Transverse colon (tissue), 4 donors: Measurements from ENCODE around the gene PACRG. TPM values are rescaled to one million over a fixed set of nuclear protein-coding genes. Genes with fewer than 3 reads are reported as not detected.

Experiments used
- DNase-seq: peaks from one replicate; pipeline ENCODE4 v3.0.0-alpha.2; 2019
- H3K27ac ChIP-seq, 4 donors: fragments of 200-600 bp; sonication (generic); 2 replicates each; pipeline ENCODE4 v1.5.1; 2016 to 2018; ENCODE audit warnings: inconsistent platforms in 4 of 4
- H3K27me3 ChIP-seq: fragments of 200-600 bp; sonication (generic); 2 replicates; pipeline ENCODE4 v1.5.1; 2017; ENCODE audit warnings: inconsistent platforms
- H3K36me3 ChIP-seq, 4 donors: fragments of 200-600 bp; sonication (generic); 2 replicates each; pipeline ENCODE4 v1.5.1; 2017 to 2019; ENCODE audit warnings: inconsistent platforms in 4 of 4
- H3K4me1 ChIP-seq, 4 donors: fragments of 200-600 bp; sonication (generic); 2 replicates each; pipeline ENCODE4 v1.5.1; 2017 to 2020; ENCODE audit warnings: inconsistent platforms in 4 of 4
- H3K4me3 ChIP-seq, 4 donors: fragments of 200-600 bp; sonication (generic); 1 replicate in 1 of 4; 2 replicates in 3 of 4; pipeline versions ENCODE4 v1.5.1 to v1.6.1; 2017 to 2019; ENCODE audit warnings: inconsistent platforms in 4 of 4
- H3K9me3 ChIP-seq, 2 donors: fragments of 200-600 bp; sonication (generic); 2 replicates each; pipeline ENCODE4 v1.5.1; 2017 to 2019; ENCODE audit warnings: inconsistent platforms in 2 of 2
- EP300 ChIP-seq: sonication (generic); formaldehyde crosslinking; IDR thresholded peaks from one replicate; pipeline ENCODE4 v1.6.1; 2017; ENCODE audit warnings: antibody characterized with exemption, low read depth
- POLR2A ChIP-seq: fragments of 450-650 bp; IDR thresholded peaks from one replicate; pipeline ENCODE4 v1.6.1; 2016; ENCODE audit warnings: antibody characterized with exemption, mild to moderate bottlenecking, moderate library complexity
- POLR2AphosphoS5 ChIP-seq, 3 donors: sonication (generic); formaldehyde crosslinking; IDR thresholded peaks; one replicate each; pipeline ENCODE4 v1.6.1; 2016; ENCODE audit warnings: antibody characterized with exemption in 3 of 3
- WGBS, 2 donors: methylation state at CpG; one replicate each; pipeline ENCODE4 v1.1.5; 2018; ENCODE audit warnings: low coverage in 1 of 2; 5-methylcytosine and 5-hydroxymethylcytosine counted together
- in situ Hi-C, 4 donors: fragments of 200-750 bp; cut with MboI; loops; one replicate each; pipeline versions ENCODE4 v1.15.0 to v1.15.1; 2017; ENCODE audit warnings: low sequenced_read_pairs in 3 of 4, low pct_ligation_motif_present in 1 of 4, low pct_unique_long_range_greater_than_20kb in 1 of 4
- intact Hi-C: fragments of 100-400 bp; cut with DNase I; formaldehyde crosslinking; loops from one replicate; pipeline ENCODE4 v1.15.1; 2023; ENCODE audit warnings: low total_unique reads
- total RNA-seq, 4 donors: library from RNA; depleted of rRNA; stranded (reverse); fragments of >200 nt; gene quantifications; one replicate each; pipeline ENCODE4 v1.1.0, GENCODE V29; 2016
- TF ChIP-seq, protein P1 (sequence below), 5 experiments: fragments of 200-600 bp in 3 of 5; fragments of 450-650 bp in 2 of 5; sonication (generic) in 3 of 5; IDR thresholded peaks; 1 replicate in 2 of 5; 2 replicates in 3 of 5; pipeline ENCODE4 v1.5.1; 2016 to 2017; ENCODE audit warnings: antibody characterized with exemption in 5 of 5, inconsistent platforms in 3 of 5, mild to moderate bottlenecking in 2 of 5, moderate library complexity in 1 of 5

Gene PACRG
- total RNA-seq, 4 donors from 2014 or later, result 1.2 to 13.8 (median 1.4) TPM; not detected in 1

DNA sequence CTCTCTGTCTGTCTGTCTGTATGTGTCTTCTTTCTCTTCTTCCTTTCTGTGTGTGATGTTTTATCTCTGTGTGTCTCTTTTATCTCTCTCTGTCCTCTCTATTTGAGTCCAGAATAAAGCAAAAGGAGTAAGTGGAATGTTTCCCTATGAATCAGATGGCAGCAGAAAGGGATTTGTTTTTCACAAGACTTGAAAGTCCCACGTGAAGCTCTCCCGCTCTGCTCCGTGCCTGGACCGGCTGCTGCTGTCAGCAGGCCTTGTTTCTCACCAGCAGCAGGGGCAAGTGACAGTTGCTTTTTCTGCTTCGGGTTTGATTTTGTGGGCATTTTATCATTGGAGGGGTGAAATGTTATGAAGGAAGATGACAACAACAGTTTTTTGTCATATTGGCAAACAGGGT, 212.7 kb downstream of the PACRG start:
- no peak for DNase-seq
- peaks cover 0 to 5% (median 0%) of the 10 kb centered on the region in 4 donors for H3K4me1 ChIP-seq
- in situ Hi-C loops (no loop called here), intact Hi-C loops (no loop called here)
- H3K9me3 ChIP-seq, result peaks cover 7 to 12% of the 10 kb centered on the region in 2 donors
- H3K27ac ChIP-seq, result no peak overlapping the region
- 73 to 82% methylated on average over 5 of the region's 5 CpGs for WGBS, 2 donors
- no peak overlapping the region for H3K4me3 ChIP-seq
- no peaks in the 10 kb centered on the region for H3K36me3 ChIP-seq
- no peaks in the 10 kb centered on the region for H3K27me3 ChIP-seq
- TF ChIP-seq POLR2AphosphoS5 (IDR thresholded peaks at IDR 0.05), result no peak
- no peak for TF ChIP-seq EP300

DNA sequence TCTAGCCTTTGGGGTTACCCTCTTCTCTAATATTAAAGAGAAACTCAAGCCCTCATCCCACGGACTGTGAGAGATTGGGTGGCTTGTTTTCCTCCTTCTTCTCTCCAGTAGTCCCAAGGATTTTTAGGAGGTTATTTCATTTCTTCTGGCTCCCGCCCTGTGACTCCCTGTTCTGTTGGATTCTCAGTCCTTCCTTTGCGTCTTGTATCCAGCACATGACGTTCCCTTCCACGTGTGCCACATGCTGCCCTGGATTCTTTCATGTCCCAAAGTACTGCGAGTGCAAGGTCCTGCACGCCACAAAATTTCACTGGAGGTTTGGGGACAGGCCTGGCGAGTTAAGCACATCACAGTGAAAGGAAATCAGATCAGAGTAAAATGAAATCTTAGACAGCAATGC, 213.4 kb downstream of the PACRG start:
- intact Hi-C loops (no loop called here), in situ Hi-C loops (no loop called here)
- H3K27ac ChIP-seq, result no peak overlapping the region
- peaks cover 7% of the 10 kb centered on the region in 2 donors for H3K9me3 ChIP-seq
- peaks cover 0 to 5% (median 0%) of the 10 kb centered on the region in 4 donors for H3K4me1 ChIP-seq
- DNase-seq, result no peak
- H3K27me3 ChIP-seq, result no peaks in the 10 kb centered on the region
- WGBS, 2 donors, result 67 to 81% methylated on average over 3 to 8 of the region's 8 CpGs
- H3K4me3 ChIP-seq, result no peak overlapping the region
- TF ChIP-seq EP300, result no peak
- TF ChIP-seq POLR2AphosphoS5 (IDR thresholded peaks at IDR 0.05), result no peak
- TF ChIP-seq, protein P1, sequence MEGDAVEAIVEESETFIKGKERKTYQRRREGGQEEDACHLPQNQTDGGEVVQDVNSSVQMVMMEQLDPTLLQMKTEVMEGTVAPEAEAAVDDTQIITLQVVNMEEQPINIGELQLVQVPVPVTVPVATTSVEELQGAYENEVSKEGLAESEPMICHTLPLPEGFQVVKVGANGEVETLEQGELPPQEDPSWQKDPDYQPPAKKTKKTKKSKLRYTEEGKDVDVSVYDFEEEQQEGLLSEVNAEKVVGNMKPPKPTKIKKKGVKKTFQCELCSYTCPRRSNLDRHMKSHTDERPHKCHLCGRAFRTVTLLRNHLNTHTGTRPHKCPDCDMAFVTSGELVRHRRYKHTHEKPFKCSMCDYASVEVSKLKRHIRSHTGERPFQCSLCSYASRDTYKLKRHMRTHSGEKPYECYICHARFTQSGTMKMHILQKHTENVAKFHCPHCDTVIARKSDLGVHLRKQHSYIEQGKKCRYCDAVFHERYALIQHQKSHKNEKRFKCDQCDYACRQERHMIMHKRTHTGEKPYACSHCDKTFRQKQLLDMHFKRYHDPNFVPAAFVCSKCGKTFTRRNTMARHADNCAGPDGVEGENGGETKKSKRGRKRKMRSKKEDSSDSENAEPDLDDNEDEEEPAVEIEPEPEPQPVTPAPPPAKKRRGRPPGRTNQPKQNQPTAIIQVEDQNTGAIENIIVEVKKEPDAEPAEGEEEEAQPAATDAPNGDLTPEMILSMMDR (IDR thresholded peaks at IDR 0.05), result no peak
- no peak for TF ChIP-seq POLR2A
- H3K36me3 ChIP-seq, result no peaks in the 10 kb centered on the region

DNA sequence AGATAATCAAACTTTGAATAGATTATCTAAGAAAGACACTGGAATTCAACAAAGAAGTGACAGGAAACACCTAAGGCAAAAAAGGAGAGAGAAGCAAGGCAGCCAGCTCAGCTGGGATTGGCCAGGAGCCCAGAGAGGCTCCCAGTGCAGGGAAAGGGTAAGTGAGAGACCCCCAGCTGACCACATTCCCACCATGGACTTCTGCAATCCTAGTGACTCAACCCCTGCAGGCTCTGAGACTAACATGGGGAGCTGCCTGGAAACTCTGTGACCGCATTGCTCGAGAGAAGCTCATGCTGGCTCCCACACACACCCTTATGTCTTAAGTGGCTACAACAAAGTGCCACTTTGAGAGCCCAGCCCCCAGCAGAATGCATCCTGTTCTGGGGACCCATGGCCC, 215.1 kb downstream of the PACRG start:
- 75% methylated on average over 2 of the region's 2 CpGs; no CpG with 5 or more reads in 1 of the 2 donors for WGBS, 2 donors
- intact Hi-C loops, result no loop called here
- in situ Hi-C loops, result no loop called here
- peaks cover 0 to 5% (median 0%) of the 10 kb centered on the region in 4 donors for H3K4me1 ChIP-seq
- no peak for DNase-seq
- TF ChIP-seq, protein P1 (IDR thresholded peaks at IDR 0.05), result no peak
- TF ChIP-seq POLR2AphosphoS5 (IDR thresholded peaks at IDR 0.05), result no peak
- TF ChIP-seq EP300, result no peak
- no peak for TF ChIP-seq POLR2A
- H3K27ac ChIP-seq, result no peak overlapping the region
- no peak overlapping the region for H3K4me3 ChIP-seq
- no peaks in the 10 kb centered on the region for H3K36me3 ChIP-seq
- no peaks in the 10 kb centered on the region for H3K27me3 ChIP-seq
- peaks cover 7% of the 10 kb centered on the region in 2 donors for H3K9me3 ChIP-seq

DNA sequence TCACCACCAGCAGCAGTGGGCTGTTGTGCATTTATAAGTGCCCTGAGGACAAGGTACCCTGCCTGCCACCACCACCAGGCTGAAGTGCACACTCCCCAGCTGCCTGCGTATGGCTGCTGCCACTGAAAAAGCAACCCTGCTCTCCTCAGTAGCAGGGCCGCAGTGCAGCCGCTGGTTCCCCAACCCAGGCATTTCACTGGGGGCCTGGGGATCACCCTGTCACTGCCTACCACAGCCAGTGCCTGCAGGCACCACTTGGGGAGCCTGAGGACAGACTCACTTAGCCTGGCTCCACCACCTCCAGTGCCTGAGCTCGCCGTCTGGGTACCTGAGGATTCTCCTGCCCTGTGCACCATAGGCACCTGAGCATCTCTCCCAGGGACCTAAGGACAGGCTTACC, 215.6 kb downstream of the PACRG start:
- in situ Hi-C loops (no loop called here), intact Hi-C loops (no loop called here)
- peaks cover 7% of the 10 kb centered on the region in 2 donors for H3K9me3 ChIP-seq
- peaks cover 0 to 5% (median 0%) of the 10 kb centered on the region in 4 donors for H3K4me1 ChIP-seq
- 83% methylated on average over 5 of the region's 5 CpGs; no CpG with 5 or more reads in 1 of the 2 donors for WGBS, 2 donors
- no peak overlapping the region for H3K27ac ChIP-seq
- no peak for DNase-seq
- no peaks in the 10 kb centered on the region for H3K36me3 ChIP-seq
- no peak overlapping the region for H3K4me3 ChIP-seq
- TF ChIP-seq EP300, result no peak
- no peaks in the 10 kb centered on the region for H3K27me3 ChIP-seq

DNA sequence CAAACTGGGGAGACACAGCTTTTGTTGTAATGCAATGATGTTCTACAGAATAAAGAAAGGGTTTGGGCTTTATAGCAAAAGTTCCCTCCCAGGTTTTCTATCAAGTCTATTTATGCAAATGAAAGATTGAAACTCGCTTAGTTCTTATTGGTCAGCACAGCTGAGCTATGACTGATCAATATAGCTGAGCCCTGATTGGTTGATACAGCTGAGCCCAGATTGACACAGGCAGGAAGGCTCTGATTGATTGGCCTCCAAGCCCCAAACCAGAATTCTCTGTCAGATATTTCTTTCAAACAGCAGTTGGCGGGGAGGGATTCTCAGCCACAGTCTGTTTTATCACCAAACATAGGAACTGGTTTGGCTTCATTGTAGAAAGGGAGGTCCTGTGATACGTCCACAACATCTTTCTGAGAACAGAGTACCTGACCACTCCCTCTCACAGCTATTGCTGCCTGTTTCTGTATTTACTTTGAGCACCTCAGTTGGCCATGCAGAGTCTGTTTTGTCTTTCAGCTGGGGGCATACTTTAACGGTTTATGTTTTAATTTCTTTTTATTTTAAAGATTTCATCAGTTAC, 223.5 kb downstream of the PACRG start:
- Histone ChIP-seq H3K27ac (no peak overlapping the region), H3K9me3 (no peaks in the 10 kb centered on the region), H3K4me1 (no peaks in the 10 kb centered on the region), H3K36me3 (no peaks in the 10 kb centered on the region), H3K4me3 (no peak overlapping the region), H3K27me3 (no peaks in the 10 kb centered on the region)
- DNase-seq, result no peak
- no peak for TF ChIP-seq EP300
- no peak for TF ChIP-seq POLR2AphosphoS5 (IDR thresholded peaks at IDR 0.05)
- TF ChIP-seq, protein P1 (IDR thresholded peaks at IDR 0.05), result no peak
- no peak for TF ChIP-seq POLR2A
- intact Hi-C loops, result no loop called here
- in situ Hi-C loops, result no loop called here
- 35 to 60% methylated on average over 2 to 4 of the region's 4 CpGs for WGBS, 2 donors
